LNCAP (cell line): ENCODE results near the gene PPP4R4.

ENCODE experiments used
- CTCF ChIP-seq: fragments of 450-650 bp; IDR thresholded peaks from 2 replicates; pipeline ENCODE4 v1.5.1; 2017; ENCODE audit warnings: mild to moderate bottlenecking

Gene PPP4R4

GRCh38 chr14:94303111-94303510 lies 129.0 kb downstream of the PPP4R4 start:
- TF ChIP-seq CTCF = no peak

- no peak for TF ChIP-seq CTCF
These were observed 130.1 kb downstream of the PPP4R4 start for GRCh38 chr14:94304243-94304642.

GRCh38 chr14:94305620-94306019 lies 131.5 kb downstream of the PPP4R4 start:
- TF ChIP-seq CTCF = no peak

GRCh38 chr14:94306047-94306978 lies 132.2 kb downstream of the PPP4R4 start:
- no peak for TF ChIP-seq CTCF

GRCh38 chr14:94307410-94307992 lies 133.4 kb downstream of the PPP4R4 start:
- TF ChIP-seq CTCF = peak; percentile 67

GRCh38 chr14:94309721-94310120 lies 135.6 kb downstream of the PPP4R4 start:
- no peak for TF ChIP-seq CTCF

GRCh38 chr14:94310248-94310647 lies 136.1 kb downstream of the PPP4R4 start:
- no peak for TF ChIP-seq CTCF
